Measurements from ENCODE around the gene TTC21B.

DNA sequence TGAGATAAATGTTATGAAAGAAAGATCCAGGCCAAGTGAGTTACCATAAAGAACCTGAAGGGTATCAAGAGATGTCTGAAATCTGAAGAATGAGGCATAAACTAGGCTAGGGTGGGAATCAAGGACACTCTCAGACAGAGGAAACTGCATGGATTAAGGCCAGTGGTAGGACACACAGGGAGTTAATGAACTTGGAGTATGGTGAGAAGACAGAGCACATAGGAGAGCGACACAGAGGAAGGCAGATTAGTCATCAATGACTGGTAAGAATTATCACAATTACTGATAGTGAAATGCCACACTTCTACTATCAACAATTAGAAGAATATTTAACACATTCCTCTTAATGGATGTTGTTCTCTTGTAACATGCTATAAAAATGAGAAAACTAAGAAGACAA, 76.9 kb downstream of the TTC21B start:
- TF ChIP-seq, protein P1, sequence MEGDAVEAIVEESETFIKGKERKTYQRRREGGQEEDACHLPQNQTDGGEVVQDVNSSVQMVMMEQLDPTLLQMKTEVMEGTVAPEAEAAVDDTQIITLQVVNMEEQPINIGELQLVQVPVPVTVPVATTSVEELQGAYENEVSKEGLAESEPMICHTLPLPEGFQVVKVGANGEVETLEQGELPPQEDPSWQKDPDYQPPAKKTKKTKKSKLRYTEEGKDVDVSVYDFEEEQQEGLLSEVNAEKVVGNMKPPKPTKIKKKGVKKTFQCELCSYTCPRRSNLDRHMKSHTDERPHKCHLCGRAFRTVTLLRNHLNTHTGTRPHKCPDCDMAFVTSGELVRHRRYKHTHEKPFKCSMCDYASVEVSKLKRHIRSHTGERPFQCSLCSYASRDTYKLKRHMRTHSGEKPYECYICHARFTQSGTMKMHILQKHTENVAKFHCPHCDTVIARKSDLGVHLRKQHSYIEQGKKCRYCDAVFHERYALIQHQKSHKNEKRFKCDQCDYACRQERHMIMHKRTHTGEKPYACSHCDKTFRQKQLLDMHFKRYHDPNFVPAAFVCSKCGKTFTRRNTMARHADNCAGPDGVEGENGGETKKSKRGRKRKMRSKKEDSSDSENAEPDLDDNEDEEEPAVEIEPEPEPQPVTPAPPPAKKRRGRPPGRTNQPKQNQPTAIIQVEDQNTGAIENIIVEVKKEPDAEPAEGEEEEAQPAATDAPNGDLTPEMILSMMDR (conservative IDR thresholded peaks at IDR 0.05), result no peak
- TF ChIP-seq EZH2 (IDR thresholded peaks at IDR 0.05; ENCODE audit: low read depth), result no peak

Data from PC-9 (cell line).